Bone marrow (tissue), 2 donors: Measurements from ENCODE around the gene INTS3.
"Not testable (repeated sequence)": the region's sequence is repeated elsewhere in the genome, so short reads cannot be mapped to it uniquely, and the experiment has no call there.

Source experiments
- DNase-seq, 2 donors: peaks; one replicate each; lab custom pipeline; 2025; lab: John Stamatoyannopoulos, UW

INTS3 gene

DNA sequence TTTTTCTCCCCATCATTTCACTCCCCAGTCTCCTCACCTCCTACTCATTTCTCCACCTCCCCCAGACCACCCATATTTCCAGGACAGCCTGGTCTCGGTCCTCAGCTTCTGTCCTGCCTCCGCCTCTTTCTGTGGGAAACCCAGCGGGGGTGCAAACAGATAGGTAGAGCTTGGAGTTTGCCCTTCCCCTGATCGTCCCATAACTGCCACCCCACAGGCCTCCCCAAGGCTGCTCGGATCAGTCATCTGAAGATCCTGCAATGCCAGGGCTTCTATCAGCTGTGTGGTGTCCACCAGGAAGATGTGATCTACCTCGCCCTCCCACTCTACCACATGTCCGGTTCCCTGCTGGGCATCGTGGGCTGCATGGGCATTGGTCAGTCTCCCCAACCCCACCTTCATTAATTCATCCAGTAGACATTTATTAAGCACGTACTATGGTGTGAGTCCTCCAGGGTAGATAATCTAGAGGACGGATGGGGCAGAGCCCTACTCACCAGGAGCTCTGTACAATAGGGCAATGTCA lies 49.1 kb downstream of the INTS3 start:
- no peak for DNase-seq

- no peak for DNase-seq
Observed at GRCh38 chr1:153777648-153778047, 49.8 kb downstream of the INTS3 start.

DNA sequence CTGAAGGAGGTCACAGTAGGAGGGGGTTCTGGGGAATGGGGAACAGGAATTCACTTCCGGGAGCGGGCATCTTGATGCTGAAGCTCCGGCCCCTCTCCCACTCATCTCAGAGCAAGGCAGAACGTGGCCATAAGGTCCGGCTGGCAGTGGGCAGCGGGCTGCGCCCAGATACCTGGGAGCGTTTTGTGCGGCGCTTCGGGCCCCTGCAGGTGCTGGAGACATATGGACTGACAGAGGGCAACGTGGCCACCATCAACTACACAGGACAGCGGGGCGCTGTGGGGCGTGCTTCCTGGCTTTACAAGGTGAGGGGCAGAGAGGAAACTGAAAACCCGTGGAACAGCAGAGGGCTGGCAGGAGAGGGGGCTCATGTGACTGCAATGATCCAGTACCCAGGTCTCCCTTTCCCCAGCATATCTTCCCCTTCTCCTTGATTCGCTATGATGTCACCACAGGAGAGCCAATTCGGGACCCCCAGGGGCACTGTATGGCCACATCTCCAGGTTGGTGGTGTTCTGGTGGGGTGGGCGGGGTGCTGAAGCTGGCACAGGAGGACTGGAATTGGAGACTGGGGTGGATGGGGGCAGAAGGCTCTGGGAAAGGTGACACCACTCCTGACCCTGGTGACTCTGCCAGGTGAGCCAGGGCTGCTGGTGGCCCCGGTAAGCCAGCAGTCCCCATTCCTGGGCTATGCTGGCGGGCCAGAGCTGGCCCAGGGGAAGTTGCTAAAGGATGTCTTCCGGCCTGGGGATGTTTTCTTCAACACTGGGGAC lies 50.4 kb downstream of the INTS3 start:
- no peak for DNase-seq

- no peak for DNase-seq
Observed at GRCh38 chr1:153778824-153779519, 51.1 kb downstream of the INTS3 start.

- DNase-seq: no peak
Observed at GRCh38 chr1:153779781-153780541, 52.1 kb downstream of the INTS3 start.

DNA sequence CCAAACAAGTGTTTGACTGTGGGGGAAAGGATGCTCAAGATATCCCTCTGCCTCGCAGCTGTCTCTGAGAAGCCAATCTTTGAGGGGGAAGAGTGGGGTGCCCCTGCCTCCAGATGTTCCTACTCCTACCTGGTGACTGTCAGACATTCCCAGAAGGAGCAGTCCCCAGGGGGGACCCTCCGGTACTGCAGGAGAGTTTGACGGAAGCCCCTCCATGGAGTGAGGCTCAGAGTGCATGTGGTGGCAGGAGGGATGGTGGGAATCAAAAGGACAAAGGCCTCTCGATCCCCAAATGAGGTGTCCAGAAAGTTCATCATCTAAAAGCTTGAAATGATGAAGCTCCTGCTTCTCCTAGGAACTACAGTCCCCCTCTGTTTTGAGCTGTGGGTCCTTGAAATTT lies 52.7 kb downstream of the INTS3 start:
- no peak for DNase-seq

DNA sequence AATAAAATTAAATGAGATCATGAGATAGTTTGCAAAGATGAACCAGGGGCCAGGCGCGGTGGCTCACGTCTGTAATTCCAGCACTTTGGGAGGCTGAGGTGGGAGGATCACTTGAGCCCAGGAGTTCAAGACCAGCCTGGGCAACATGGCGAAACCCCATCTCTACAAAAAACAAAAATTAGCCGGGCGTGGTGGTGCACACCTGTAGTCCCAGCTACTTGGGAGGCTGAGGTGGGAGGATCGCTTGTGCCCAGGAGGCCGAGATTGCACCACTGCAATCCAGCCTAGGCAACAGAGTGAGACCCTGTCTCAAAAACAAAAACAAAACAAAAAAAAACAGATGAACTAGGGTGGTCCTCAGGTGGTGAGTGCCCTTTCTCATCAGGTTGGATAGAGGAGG lies 54.8 kb downstream of the INTS3 start:
- DNase-seq: not testable (repeated sequence)

DNA sequence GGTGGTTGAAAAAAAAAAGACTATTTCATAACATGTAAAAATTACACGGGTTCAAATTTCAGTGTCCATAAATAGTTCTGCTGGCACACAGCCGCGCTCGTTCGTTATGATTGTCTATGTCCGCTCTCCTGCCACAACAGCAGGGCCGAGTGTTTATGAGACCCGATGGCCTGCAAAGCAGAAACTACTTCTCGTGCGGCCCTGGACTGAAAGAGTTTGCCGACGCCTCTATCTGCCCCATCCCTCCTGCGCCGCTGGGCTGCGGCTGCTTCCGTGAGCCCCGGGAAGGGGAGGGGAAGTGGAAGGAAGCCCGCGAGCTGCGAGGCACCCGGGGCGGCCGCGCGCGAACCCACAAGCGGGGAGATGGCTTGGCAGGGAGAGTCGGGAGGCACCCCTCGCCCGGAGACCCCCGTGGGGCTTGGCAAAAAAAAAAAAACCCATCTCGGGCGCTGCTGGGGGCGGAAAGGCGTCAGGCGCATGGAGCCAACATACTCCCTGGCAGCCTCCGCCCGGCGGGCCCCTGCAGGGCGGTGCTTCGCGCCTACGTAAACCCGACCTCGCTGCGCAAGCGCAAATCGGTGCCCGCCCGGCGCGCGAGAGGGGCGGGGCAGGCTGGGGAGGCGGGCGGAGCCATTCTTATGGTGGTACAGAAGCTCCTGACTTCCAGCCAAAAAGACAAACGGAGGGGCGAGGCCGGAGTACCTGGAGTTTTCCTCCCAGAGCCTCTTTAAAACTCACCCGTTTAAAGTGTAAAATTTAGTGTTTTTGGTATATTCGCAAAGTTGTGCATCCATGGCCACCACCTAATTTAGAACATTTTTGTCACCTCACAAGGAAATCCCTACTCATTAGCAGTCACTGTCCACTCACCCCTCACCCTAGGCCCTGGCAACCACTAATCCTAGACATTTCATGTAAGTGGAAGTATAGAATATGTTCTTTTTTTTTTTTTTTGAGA lies 55.7 kb downstream of the INTS3 start:
- DNase-seq: peak; percentile 71 to 96

- DNase-seq: no peak
Observed at GRCh38 chr1:153786038-153786790, 58.4 kb downstream of the INTS3 start.

DNA sequence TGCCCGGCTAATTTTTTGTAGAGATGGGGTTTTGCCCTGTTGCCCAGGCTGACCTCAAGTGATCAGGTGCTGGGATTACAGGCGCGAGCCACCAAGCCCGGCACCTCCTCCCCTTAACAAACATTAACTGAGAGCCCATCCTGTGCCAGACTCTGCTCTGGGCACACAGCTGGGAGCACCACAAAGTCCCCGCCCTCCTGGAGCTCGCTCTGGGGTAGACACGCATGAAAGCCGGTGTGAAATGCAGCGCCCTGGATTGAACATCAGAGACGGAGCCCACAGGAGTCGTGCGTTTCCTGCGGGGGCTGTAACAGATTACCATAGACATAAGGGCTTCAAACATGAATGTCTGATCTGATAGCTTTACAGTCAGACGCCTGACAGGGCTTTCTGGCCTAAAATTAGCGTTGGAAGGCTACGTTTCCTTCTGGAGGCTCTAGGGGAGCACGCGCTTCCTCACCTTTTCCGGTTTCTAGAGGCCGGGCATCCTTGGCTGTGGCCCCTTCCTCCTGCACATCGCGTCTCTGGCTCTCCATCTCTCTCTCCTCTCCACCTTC lies 61.7 kb downstream of the INTS3 start:
- no peak for DNase-seq

GRCh38 chr1:153790313-153790965 lies 62.6 kb downstream of the INTS3 start:
- DNase-seq: peak in 1 of 2 donors; percentile 51

GRCh38 chr1:153790966-153791647 lies 63.3 kb downstream of the INTS3 start:
- peak; percentile 30 to 98 for DNase-seq

DNA sequence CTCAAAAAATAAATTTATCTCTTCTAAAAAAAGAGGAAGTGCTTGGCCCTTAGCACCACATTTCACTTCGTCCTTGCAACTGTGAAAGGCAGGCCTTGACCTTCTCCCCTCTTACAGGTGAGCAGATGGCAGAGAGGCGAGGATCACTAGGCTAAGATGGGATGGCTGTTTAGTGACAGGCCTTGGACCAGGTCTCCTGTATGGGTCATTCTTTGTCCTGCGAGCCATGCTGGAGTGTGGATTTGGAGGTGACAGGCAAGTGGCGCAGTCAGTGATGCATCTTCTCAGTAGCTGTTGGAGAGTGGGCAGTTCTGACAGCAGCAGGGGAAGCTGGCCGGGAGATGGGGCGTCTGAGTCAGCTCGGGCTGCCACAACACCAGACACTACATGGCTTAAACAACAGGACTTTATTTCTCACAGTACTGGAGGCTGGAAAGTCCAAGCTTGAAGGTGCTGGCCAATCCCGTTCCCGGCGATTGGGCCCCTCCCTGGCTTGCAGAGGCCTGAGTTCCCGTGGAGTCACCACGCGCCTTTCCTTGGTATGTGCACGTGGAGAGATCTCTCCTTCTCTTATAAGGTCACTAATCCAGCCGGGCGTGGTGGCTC lies 63.9 kb downstream of the INTS3 start:
- peak; percentile 44 to 50 for DNase-seq

DNA sequence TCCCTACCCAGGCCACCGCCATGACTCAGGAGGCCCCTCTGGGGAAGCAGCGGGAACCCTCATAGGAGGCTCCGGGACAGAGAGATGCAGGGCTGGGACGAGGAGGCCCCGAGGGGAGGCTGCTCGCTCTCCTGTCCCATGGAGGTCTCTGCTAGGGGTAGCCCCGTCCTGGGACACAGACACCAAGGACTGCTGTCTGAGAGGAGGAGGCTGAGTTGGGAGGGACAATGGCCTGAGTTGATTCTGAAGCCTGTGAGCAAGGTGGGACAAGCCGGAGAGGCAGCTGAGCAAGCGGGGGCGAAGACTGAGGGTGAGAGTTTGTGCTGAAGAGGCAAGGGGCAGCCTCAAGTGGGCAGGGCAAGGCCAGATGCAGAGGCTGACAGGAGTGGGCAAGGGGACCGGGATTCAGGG lies 64.8 kb downstream of the INTS3 start:
- DNase-seq: no peak

- no peak for DNase-seq
Observed at GRCh38 chr1:153793261-153793972, 65.6 kb downstream of the INTS3 start.

- DNase-seq: no peak
Observed at GRCh38 chr1:153793973-153794615, 66.2 kb downstream of the INTS3 start.

- no peak for DNase-seq
Observed at GRCh38 chr1:153794624-153795329, 66.9 kb downstream of the INTS3 start.
